ENCODE data around the gene PTPRD.

GRCh38 chr9:8567963-8568579 lies 2044.7 kb downstream of the PTPRD start:
- TF ChIP-seq POLR2AphosphoS5 (IDR thresholded peaks at IDR 0.05) (no peak), CTCF (IDR thresholded peaks at IDR 0.05) (no peak)
